Measurements from ENCODE around the gene ANKS1A. TPM values are rescaled to one million over a fixed set of nuclear protein-coding genes. Genes with fewer than 3 reads are reported as not detected.
A peak's percentile ranks its signal among the peaks of the same experiment; 100 is the strongest.

Gene ANKS1A
- total RNA-seq, 1 experiment from 2014 or later = 26.5 TPM

DNA sequence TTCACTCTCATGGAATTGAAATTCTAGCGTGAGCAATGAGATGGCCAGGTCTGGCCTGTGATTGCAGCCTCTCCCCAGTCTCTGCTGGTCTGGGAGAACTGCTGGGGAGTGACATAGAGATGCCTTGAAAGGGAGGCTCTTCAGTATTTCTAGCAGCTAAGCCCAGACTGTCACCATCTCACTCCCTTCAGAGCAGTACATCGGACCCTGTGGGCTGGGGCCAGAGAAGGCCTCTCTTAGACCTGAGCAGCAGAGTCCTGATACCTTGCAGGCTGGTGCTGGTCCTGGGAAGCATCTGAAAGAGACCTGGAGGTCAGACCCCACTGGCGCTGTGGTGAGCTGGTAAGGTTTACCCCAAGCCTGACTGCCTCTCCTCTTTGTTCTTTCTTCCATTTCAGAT, 164.6 kb downstream of the ANKS1A start:
- Histone ChIP-seq H3K4ac (ENCODE audit: low read depth, low read length) (no peak overlapping the region), H2BK20ac (ENCODE audit: low read depth, low read length, poor library complexity, severe bottlenecking) (no peak overlapping the region), H2AK5ac (ENCODE audit: insufficient read length, low read length) (no peak overlapping the region), H2BK120ac (ENCODE audit: low read depth, low read length, poor library complexity, severe bottlenecking) (no peak overlapping the region), H3K27ac (ENCODE audit: insufficient read length, low read depth, low read length) (no peak overlapping the region), H2BK5ac (ENCODE audit: insufficient read length, low read length) (no peak overlapping the region), H2BK15ac (ENCODE audit: low read depth, low read length) (no peak overlapping the region), H3K27me3 (ENCODE audit: insufficient read depth, low read length) (no peaks in the 10 kb centered on the region), H3K23ac (ENCODE audit: insufficient read length, low read depth, low read length) (no peak overlapping the region), H4K91ac (ENCODE audit: insufficient read length, low read depth, low read length) (no peak overlapping the region), H3K9ac (ENCODE audit: extremely low read depth, insufficient read length, low read length) (no peak overlapping the region), H3K79me2 (ENCODE audit: insufficient read depth, low read length) (no peaks in the 10 kb centered on the region), H3T11ph (ENCODE audit: low read length) (no peak overlapping the region), H3K9me3 (ENCODE audit: control insufficient read depth, low read depth, low read length) (no peaks in the 10 kb centered on the region), H2AFZ (ENCODE audit: low read length) (no peak overlapping the region), H4K20me1 (ENCODE audit: control insufficient read depth, insufficient read depth, insufficient read length) (no peaks in the 10 kb centered on the region), H4K8ac (replicated peaks; ENCODE audit: insufficient read length, low read depth, low read length) (no peak overlapping the region), H3K4me2 (ENCODE audit: insufficient read depth, insufficient read length, low read length) (no peak overlapping the region), H3K23me2 (ENCODE audit: insufficient read length, low read depth, low read length, poor library complexity, severe bottlenecking) (no peaks in the 10 kb centered on the region), H3K18ac (ENCODE audit: insufficient read length, low read depth, low read length) (no peak overlapping the region), H3K56ac (ENCODE audit: insufficient read length, low read depth, low read length) (no peak overlapping the region), H3K14ac (ENCODE audit: insufficient read depth, low read length) (no peak overlapping the region), H4K5ac (ENCODE audit: insufficient read length, low read depth, low read length) (no peak overlapping the region), H2BK12ac (ENCODE audit: insufficient read length, low read depth, low read length) (no peak overlapping the region), H3K79me1 (ENCODE audit: insufficient read depth, low read depth, low read length, poor library complexity, severe bottlenecking) (no peaks in the 10 kb centered on the region), H3K4me1 (ENCODE audit: insufficient read depth, low read length) (no peaks in the 10 kb centered on the region; the same call in 1 of the 2 replicates)
- H3K4me3 Mint-ChIP-seq = no peak overlapping the region
- TF ChIP-seq, protein P1, sequence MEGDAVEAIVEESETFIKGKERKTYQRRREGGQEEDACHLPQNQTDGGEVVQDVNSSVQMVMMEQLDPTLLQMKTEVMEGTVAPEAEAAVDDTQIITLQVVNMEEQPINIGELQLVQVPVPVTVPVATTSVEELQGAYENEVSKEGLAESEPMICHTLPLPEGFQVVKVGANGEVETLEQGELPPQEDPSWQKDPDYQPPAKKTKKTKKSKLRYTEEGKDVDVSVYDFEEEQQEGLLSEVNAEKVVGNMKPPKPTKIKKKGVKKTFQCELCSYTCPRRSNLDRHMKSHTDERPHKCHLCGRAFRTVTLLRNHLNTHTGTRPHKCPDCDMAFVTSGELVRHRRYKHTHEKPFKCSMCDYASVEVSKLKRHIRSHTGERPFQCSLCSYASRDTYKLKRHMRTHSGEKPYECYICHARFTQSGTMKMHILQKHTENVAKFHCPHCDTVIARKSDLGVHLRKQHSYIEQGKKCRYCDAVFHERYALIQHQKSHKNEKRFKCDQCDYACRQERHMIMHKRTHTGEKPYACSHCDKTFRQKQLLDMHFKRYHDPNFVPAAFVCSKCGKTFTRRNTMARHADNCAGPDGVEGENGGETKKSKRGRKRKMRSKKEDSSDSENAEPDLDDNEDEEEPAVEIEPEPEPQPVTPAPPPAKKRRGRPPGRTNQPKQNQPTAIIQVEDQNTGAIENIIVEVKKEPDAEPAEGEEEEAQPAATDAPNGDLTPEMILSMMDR (conservative IDR thresholded peaks at IDR 0.05) = no peak
- H3K36me3 Mint-ChIP-seq (ENCODE audit: insufficient read depth in 1 of 3, low read depth in 3 of 3) = peaks cover 3 to 32% (median 25%) of the 10 kb centered on the region in 3 experiments; a peak in 6 of 7 replicates
- no peak for DNase-seq
- no CpG with 5 or more reads among the region's 3 CpGs for WGBS (ENCODE audit: extremely low coverage, insufficient read length, low lambda C conversion rate)
- peaks cover 4 to 11% of the 10 kb centered on the region in 2 experiments for H3K4me1 Mint-ChIP-seq
- H3K27ac Mint-ChIP-seq = peak overlapping the region in 2 of 3 experiments; percentile 73 to 79; a peak in 3 of 7 replicates
- H3K9me3 Mint-ChIP-seq = no peaks in the 10 kb centered on the region
- H3K27me3 Mint-ChIP-seq (ENCODE audit: low read depth) = no peaks in the 10 kb centered on the region

Measured in H9 (cell line).